Measurements from ENCODE around the gene DNAH11.

DNA sequence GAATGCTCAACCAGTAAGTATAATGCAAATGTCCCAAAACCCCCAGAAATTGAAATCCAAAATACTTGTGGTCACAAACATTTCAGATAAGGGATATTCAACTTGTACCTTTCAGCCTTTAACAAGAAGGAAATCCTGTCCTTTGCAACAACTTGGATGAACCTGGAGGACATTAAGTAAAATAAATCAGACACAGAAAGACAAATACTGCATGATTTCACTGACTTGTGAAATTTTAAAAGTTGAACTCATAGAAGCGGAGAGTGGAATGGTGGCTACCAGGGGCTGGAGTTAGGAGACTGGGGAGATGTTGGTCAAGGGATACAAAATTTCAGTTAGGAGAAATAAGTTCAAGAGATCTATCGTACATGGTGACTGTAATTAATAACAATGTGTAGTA lies 187.6 kb downstream of the DNAH11 start:
- TF ChIP-seq, protein P1, sequence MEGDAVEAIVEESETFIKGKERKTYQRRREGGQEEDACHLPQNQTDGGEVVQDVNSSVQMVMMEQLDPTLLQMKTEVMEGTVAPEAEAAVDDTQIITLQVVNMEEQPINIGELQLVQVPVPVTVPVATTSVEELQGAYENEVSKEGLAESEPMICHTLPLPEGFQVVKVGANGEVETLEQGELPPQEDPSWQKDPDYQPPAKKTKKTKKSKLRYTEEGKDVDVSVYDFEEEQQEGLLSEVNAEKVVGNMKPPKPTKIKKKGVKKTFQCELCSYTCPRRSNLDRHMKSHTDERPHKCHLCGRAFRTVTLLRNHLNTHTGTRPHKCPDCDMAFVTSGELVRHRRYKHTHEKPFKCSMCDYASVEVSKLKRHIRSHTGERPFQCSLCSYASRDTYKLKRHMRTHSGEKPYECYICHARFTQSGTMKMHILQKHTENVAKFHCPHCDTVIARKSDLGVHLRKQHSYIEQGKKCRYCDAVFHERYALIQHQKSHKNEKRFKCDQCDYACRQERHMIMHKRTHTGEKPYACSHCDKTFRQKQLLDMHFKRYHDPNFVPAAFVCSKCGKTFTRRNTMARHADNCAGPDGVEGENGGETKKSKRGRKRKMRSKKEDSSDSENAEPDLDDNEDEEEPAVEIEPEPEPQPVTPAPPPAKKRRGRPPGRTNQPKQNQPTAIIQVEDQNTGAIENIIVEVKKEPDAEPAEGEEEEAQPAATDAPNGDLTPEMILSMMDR (conservative IDR thresholded peaks at IDR 0.05 in 1 of 2, IDR thresholded peaks at IDR 0.05 in 1 of 2; ENCODE audit: low read depth in 1 of 2, low read length in 2 of 2): no peak
- no peak for TF ChIP-seq EZH2 (IDR thresholded peaks at IDR 0.05; ENCODE audit: low read length, missing control alignments)

Measured in fibroblast of lung (primary cell).